Activated T-helper 17 cell treated with anti-CD3 and anti-CD28 coated beads, Interleukin-2, amount 50 U/mL, for 72 hours (primary cell): Measurements from ENCODE around the gene MCCD1. TPM values are rescaled to one million over a fixed set of nuclear protein-coding genes. Genes with fewer than 3 reads are reported as not detected.
"Not testable (repeated sequence)": the region's sequence is repeated elsewhere in the genome, so short reads cannot be mapped to it uniquely, and the experiment has no call there.

ENCODE experiments used
- ATAC-seq: fragments of 150-1000 bp; cut with Tn5 transposase; replicated peaks from 2 replicates; pipeline ENCODE4 v1.10.0; 2021; ENCODE audit warnings: mild to moderate bottlenecking, moderate library complexity
- H3K27ac Mint-ChIP-seq: one replicate; pipeline ENCODE4 v1.8.0; 2022; ENCODE audit warnings: mixed read lengths
- H3K27me3 Mint-ChIP-seq: one replicate; pipeline ENCODE4 v1.8.0; 2022; ENCODE audit warnings: mixed read lengths
- H3K36me3 Mint-ChIP-seq: one replicate; pipeline ENCODE4 v1.8.0; 2022; ENCODE audit warnings: low read depth, mild to moderate bottlenecking, mixed read lengths
- H3K4me1 Mint-ChIP-seq: one replicate; pipeline ENCODE4 v1.8.0; 2022; ENCODE audit warnings: mixed read lengths
- H3K4me3 Mint-ChIP-seq: one replicate; pipeline ENCODE4 v1.8.0; 2022; ENCODE audit warnings: mild to moderate bottlenecking, mixed read lengths
- H3K9me3 Mint-ChIP-seq: one replicate; pipeline ENCODE4 v1.8.0; 2022; ENCODE audit warnings: mixed read lengths
- total RNA-seq, 2 donors: library from RNA; stranded (reverse); gene quantifications; one replicate each; pipeline ENCODE4 v1.2.3, GENCODE V29; 2022

MCCD1 gene, protein sequence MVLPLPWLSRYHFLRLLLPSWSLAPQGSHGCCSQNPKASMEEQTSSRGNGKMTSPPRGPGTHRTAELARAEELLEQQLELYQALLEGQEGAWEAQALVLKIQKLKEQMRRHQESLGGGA
- total RNA-seq = not detected

GRCh38 chr6:31528821-31529328 is at the start of gene MCCD1:
MCCD1 (plus strand) TSS chr6:31528962; CDS start chr6:31529015, 53 bp downstream.
- H3K27ac Mint-ChIP-seq = no peak within 1 kb of the TSS
- H3K9me3 Mint-ChIP-seq = no peaks in the 10 kb centered on the region
- no peaks in the 10 kb centered on the region for H3K27me3 Mint-ChIP-seq
- H3K4me1 Mint-ChIP-seq = peaks cover 26% of the 10 kb centered on the region
- peak; percentile 13 for ATAC-seq
- peaks cover 49% of the 10 kb centered on the region for H3K36me3 Mint-ChIP-seq
- H3K4me3 Mint-ChIP-seq = no peak within 1 kb of the TSS

- H3K9me3 Mint-ChIP-seq = no peaks in the 10 kb centered on the region
- H3K4me1 Mint-ChIP-seq = peaks cover 6% of the 10 kb centered on the region
- no peaks in the 10 kb centered on the region for H3K36me3 Mint-ChIP-seq
- no peak overlapping the region for H3K4me3 Mint-ChIP-seq
- H3K27me3 Mint-ChIP-seq = no peaks in the 10 kb centered on the region
- no peak overlapping the region for H3K27ac Mint-ChIP-seq
- no peak for ATAC-seq
Observed at GRCh38 chr6:31479151-31479932, 49.4 kb upstream of the MCCD1 start.

- peaks cover 3% of the 10 kb centered on the region for H3K4me1 Mint-ChIP-seq
- no peaks in the 10 kb centered on the region for H3K9me3 Mint-ChIP-seq
- no peak for ATAC-seq
- H3K27ac Mint-ChIP-seq = no peak overlapping the region
- H3K27me3 Mint-ChIP-seq = no peaks in the 10 kb centered on the region
- no peak overlapping the region for H3K4me3 Mint-ChIP-seq
- H3K36me3 Mint-ChIP-seq = no peaks in the 10 kb centered on the region
Observed at GRCh38 chr6:31479933-31480535, 48.7 kb upstream of the MCCD1 start.

DNA sequence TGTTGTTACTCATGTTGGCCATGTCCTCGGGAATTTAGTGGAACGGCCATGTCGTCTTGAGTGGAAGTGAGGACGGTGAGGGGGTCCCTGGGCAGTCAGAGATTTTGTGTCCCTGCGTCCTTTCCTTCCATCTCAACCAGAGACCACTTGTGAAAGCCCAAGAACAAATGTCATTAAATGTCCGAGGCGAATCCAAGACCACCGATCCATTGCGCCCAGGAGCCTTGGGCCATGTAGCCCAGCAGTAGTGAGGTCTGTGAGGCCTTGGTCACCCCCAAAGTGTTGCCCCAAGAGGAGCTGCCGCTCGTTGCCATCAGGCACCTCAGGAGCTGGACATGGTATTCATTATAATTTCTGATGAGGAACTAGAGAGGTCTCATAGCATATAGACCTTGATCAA is 48.2 kb upstream of the MCCD1 start:
- peaks cover 4% of the 10 kb centered on the region for H3K4me1 Mint-ChIP-seq
- H3K27me3 Mint-ChIP-seq = no peaks in the 10 kb centered on the region
- no peak overlapping the region for H3K27ac Mint-ChIP-seq
- no peak for ATAC-seq
- no peaks in the 10 kb centered on the region for H3K9me3 Mint-ChIP-seq
- no peaks in the 10 kb centered on the region for H3K36me3 Mint-ChIP-seq
- H3K4me3 Mint-ChIP-seq = no peak overlapping the region

GRCh38 chr6:31483392-31483791 is 45.4 kb upstream of the MCCD1 start:
- Mint-ChIP-seq H3K4me1 (peaks cover 4% of the 10 kb centered on the region), H3K4me3 (no peak overlapping the region), H3K36me3 (no peaks in the 10 kb centered on the region), H3K27ac (no peak overlapping the region), H3K27me3 (no peaks in the 10 kb centered on the region), H3K9me3 (no peaks in the 10 kb centered on the region)
- no peak for ATAC-seq

DNA sequence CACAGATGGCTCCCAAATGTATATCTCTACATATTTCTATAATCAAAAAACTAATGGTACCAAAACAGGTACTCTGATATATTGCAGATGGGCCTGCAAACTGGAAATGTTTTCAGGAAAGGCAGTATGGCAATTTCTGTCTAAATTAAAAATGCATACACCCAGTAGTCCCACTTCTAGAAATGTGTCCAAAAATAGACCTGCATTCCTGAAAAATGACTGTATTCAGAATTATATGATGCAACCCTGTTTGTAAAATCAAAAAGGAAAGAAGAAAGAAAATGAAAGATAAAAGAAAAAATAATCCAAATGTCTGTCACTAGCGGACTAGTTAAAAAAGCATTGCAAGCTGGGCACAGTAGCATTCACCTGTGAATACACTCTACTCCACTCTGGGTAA is 43.7 kb upstream of the MCCD1 start:
- no peak for ATAC-seq
- Mint-ChIP-seq H3K4me3 (no peak overlapping the region), H3K36me3 (no peaks in the 10 kb centered on the region), H3K4me1 (peaks cover 4% of the 10 kb centered on the region), H3K27ac (no peak overlapping the region), H3K27me3 (no peaks in the 10 kb centered on the region), H3K9me3 (no peaks in the 10 kb centered on the region)

DNA sequence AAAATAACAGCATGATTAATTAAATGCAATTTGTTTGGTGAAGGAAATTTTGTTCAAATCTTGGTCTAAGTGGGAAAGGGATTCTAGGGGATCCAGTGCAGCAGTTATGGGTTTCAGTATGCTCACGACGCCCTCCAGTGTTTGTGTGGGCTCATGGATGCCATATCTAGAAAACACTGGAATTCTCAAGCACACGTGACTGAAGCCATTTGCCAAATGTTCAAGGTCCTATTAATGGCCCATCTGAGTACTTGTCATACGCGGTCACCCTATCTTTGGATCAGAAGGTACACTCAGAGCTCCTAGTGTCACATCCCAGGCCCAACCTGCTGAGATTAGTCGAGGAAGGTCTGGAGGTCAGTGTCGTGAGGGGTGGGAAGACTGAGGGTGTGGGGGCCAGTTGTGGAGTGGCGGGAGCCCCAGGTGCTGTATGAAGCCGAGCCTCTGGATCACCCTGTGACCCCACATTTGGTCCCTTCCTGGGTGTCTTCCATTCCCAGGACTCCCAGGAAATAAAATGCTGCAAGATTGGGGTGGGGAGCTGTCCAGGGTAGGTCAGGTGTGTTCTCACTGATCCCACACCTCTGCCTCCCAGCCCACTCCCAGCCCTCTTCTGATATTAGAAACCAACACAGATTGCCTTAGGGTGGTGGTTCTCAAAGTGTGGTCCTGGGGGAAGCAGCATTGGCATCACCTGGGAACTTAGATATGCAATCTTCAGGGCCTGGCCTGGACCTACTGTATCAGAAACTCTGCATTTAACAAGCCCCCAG is 42.5 kb upstream of the MCCD1 start:
- not testable (repeated sequence) for H3K27me3 Mint-ChIP-seq, H3K4me1 Mint-ChIP-seq, H3K9me3 Mint-ChIP-seq, H3K27ac Mint-ChIP-seq, H3K36me3 Mint-ChIP-seq, ATAC-seq
- H3K4me3 Mint-ChIP-seq = peak overlapping the region; percentile 26

GRCh38 chr6:31487674-31488073 is 41.1 kb upstream of the MCCD1 start:
- H3K9me3 Mint-ChIP-seq, H3K4me1 Mint-ChIP-seq, ATAC-seq, H3K4me3 Mint-ChIP-seq, H3K27me3 Mint-ChIP-seq, H3K36me3 Mint-ChIP-seq: not testable (repeated sequence)
- peak overlapping the region; percentile 41 for H3K27ac Mint-ChIP-seq

GRCh38 chr6:31489086-31489485 is 39.7 kb upstream of the MCCD1 start:
- no peaks in the 10 kb centered on the region for H3K36me3 Mint-ChIP-seq
- ATAC-seq = no peak
- no peaks in the 10 kb centered on the region for H3K27me3 Mint-ChIP-seq
- H3K27ac Mint-ChIP-seq = peak overlapping the region; percentile 43
- H3K4me3 Mint-ChIP-seq = no peak overlapping the region
- H3K9me3 Mint-ChIP-seq = no peaks in the 10 kb centered on the region
- peaks cover 10% of the 10 kb centered on the region for H3K4me1 Mint-ChIP-seq

DNA sequence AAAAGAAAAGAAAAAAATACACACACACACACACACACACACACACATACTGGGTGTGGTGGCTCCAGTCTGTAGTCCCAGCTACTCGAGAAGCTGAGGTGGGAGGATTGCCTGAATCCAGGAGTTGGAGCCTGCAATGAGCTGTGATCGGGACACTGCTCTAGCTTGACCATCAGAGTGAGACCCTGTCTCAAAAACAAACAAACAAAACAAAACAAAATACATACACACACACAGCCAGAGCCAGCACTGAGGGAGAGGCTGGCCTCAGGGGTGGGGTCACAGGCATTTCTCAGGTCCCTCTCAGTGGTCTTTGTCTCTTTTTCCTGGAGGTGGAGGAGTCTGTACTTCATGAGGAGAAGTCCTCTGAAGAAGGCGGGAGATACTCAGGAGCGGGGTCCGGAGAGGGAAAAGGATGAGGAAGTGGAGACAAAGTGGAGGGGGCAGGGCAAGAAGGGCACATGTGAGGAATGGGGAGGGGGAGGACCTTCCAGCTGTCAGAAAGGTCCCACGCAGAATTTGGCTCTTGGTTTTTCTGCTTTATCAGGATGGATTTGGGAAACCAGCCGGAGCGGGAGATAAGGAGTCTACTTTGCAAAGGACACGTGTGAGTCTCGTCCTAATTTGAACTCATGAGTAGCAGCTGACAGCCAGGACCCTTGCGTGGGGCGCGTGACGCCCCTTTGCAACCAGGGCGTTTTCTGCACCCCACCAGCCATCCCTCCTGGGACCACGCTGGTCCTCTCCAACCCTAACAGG is 38.5 kb upstream of the MCCD1 start:
- peak overlapping the region; percentile 43 for H3K27ac Mint-ChIP-seq
- no peak overlapping the region for H3K4me3 Mint-ChIP-seq
- no peaks in the 10 kb centered on the region for H3K27me3 Mint-ChIP-seq
- H3K36me3 Mint-ChIP-seq = peaks cover 7% of the 10 kb centered on the region
- no peak for ATAC-seq
- H3K4me1 Mint-ChIP-seq = peaks cover 9% of the 10 kb centered on the region
- H3K9me3 Mint-ChIP-seq = no peaks in the 10 kb centered on the region

DNA sequence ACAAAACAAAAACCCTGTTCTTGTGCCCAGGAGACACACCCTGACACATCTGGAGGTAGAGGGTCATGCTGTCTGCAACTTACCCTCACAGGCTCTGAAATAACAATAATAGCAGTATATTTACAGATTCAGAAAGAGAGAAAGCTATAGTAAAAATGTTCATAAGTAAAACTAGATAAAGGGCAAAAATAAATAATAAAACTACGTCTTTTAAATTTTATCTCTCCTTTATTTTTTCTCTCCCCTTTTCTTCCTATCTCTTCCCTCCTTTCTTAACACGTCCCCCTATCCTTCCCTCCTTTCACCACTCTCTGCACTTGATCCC is 35.2 kb upstream of the MCCD1 start:
- peaks cover 20% of the 10 kb centered on the region for H3K4me1 Mint-ChIP-seq
- H3K27me3 Mint-ChIP-seq, ATAC-seq, H3K36me3 Mint-ChIP-seq, H3K9me3 Mint-ChIP-seq: not testable (repeated sequence)
- peak overlapping the region; percentile 91 for H3K4me3 Mint-ChIP-seq
- peak overlapping the region; percentile 2 for H3K27ac Mint-ChIP-seq

DNA sequence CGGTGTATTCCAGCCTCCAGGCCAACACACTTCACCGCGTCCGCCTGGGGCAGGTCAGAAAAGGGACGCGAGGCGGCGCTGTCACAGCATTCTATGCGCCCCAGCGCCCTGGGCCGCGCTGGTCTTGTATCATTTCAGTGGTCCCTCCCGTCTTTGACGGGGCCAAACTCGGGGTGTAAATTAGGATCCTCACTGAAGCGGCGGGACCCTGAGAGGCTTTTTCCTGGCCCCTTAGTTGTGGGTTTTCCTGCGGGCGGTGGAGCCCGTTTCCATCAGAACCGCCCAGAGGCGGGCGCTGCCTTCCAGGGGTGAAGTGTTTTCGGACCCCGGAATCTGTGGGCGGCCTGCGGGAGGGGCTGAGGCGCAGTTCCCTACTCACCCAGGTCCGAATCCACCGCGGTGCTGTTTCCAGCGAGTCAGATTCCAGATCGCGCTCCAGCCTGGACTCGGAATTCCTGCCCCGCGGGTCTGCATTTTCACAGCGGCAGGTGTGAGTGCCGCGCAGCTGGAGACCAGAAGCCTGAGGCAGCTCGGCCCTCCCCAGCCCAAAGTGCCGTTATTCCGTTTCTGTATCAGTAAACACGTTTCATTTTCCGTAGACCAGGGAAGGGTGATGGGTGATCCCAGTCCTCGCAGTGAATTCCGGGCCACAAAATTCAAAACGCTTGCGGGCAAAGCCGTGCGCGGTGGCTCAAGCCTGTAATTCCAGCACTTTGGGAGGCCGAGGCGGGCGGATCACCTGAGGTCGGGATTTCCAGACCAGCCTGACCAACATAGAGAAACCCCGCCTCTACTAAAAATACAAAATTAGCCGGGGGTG is 34.7 kb upstream of the MCCD1 start:
- peak; percentile 61 for ATAC-seq
- H3K27me3 Mint-ChIP-seq = no peaks in the 10 kb centered on the region
- H3K36me3 Mint-ChIP-seq = peaks cover 12% of the 10 kb centered on the region
- H3K4me3 Mint-ChIP-seq = peak overlapping the region; percentile 91
- peaks cover 25% of the 10 kb centered on the region for H3K4me1 Mint-ChIP-seq
- peak overlapping the region; percentile 2 for H3K27ac Mint-ChIP-seq
- no peaks in the 10 kb centered on the region for H3K9me3 Mint-ChIP-seq

DNA sequence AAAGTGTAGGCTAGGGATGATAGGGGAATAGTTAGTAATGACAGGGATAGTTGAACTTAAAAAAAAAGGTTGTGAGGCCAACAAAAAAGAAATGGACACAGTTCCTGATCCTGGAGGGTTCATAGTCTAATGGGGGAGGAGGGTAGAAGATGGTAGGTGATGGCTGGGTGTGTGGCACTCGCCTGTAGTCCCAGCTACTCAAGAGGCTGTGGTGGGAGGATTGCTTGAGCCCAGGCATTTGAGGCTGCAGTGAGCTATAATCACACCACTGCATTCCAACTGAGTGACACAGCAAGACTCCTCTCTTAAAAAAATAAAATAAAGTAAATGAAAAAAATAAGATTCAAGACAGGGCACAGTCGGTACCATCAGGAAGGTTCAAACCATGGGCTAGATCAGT is 33.2 kb upstream of the MCCD1 start:
- H3K9me3 Mint-ChIP-seq = no peaks in the 10 kb centered on the region
- peak overlapping the region; percentile 91 for H3K4me3 Mint-ChIP-seq
- peak overlapping the region; percentile 2 for H3K27ac Mint-ChIP-seq
- H3K4me1 Mint-ChIP-seq = peaks cover 31% of the 10 kb centered on the region
- peaks cover 14% of the 10 kb centered on the region for H3K36me3 Mint-ChIP-seq
- H3K27me3 Mint-ChIP-seq = no peaks in the 10 kb centered on the region
- ATAC-seq = no peak
